GM18498 (cell line): ENCODE results near the gene RAD51B.

Experiments
- ATAC-seq: cut with Tn5 transposase; IDR thresholded peaks from one replicate; pipeline ENCODE4 v1.9.1; 2021; ENCODE audit warnings: mild to moderate bottlenecking, moderate library complexity; ENCODE audit not compliant: unreplicated experiment

The RAD51B gene

DNA sequence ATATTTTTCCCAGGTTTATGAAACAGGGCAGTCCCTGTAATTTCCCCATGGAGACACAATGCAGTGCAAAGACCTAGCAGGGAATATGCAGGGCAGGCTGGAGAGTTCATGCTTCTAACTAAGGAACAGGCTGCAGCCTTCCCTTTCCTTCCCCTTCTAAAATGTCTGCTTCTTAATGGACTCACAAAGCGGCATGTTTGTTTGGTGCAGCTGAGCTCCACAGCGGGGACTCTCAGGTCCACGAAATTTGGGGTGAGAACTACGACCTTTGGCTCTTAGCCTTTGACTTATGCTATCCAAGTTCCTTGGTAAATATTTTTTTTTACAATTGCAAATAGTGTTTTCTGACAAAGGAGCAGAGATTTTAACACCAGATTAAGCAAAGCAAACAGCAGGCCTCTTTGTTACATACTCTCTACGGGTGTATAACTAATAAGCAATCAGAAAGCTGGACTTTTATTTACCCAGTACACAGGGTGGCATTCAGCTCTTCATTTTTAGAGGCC, 649.7 kb downstream of the RAD51B start:
- no peak for ATAC-seq

DNA sequence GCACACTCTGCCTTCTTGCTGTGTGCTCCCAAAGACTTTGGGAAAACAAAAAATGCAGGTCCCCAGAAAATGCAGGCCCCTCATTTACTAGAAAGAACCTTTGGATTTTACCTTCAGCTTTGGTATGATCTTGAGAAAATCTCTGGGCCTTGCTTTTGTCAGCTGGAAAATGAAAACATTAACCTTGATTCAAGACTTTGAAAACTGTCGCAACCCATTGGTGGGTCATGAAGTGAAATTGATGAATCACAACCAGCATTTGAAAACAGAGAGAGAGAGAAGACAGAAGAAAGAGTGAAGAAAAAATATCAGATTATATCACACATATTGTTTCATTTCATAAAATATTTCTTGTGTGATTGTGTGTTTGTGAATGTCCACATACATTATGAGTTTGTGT, 650.8 kb downstream of the RAD51B start:
- no peak for ATAC-seq

DNA sequence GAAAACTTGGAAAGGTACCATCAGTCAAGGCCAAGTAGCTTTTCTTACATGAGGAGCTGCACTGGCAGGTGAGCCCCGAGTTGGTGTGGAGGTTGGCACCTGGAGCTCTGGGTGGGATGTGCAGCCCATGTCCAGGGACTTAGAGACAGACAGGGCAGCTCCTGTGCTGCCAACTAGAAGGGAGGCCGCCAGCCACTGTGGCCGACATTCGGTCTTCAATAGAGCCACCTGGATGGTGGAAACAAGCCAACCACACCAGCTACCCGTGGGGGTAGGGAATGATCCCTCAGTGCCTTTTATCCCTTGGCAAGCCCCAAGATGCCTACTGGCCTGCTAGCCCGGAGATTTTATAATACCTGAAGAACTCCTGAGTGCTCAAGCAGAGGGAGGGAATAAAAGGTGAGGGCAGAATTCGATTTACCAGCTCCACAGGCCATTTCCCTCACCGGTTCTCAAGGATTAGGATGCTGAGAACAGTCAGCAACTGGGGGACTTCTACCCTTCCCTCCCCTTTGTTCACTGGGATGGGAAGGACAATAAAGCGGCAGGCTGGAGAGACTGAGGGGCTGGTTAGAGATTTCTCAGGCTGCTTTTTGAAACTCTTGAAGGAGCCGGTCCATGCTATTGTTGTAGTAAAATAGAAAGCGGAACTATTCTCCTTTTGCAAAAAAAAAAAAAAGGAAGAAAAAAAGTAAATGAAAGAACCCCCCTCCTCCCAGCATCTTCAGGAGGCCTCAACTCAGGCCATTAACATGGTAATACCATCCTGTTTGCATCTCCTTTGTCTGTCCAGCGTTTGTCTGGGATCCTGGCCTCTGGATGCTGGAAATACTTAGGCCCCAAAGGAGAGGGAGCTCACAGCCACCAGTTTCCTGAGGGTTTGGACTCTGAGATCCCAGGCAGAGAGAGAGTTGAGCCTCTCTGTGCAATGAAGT, 651.7 kb downstream of the RAD51B start:
- peak; percentile 61 for ATAC-seq

DNA sequence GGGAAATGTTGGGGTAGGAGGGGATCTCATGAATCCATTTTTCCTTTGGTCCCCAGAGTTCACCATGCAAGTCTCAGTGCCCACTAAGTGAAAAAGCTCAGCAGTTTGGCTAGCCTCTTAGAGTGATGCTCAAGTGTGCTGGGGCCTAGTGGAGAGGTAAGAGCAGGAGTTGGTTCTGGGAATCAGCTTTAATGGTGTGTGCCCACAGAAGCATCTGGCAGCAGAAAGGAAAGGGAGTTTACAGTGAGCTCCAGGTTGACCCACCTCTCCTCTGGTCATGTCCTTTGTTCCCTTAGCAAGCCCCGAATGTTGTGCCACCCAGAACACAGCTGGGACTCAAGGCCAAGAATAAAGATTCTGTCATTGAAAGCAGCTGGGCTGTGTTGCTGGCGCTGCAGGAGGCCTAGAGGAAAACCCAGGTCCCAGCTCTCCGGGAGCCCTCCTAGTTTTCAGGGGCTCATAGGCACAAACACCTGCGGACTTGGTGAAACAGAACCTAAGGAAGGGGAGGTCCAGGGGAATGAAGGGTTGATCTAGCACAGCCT, 652.5 kb downstream of the RAD51B start:
- no peak for ATAC-seq

DNA sequence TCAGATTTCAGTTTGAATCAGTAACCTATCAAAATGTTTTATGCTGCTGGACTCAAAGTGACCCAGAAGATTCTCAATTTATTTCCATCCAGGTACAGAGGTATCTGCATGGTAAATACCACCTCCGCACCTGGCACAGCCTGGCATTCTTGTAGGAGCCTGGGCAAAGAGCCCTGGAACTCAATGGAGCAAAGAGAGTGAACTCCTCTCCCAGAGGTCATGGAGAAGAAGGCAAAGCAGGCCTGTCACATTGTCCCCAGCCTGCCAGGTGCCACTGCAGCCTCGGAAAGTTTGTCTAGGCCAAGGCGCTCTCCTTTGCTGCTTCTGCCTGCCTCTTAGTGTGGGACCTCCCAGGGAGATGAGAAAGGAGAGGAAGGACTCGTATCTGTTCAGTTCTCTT, 653.5 kb downstream of the RAD51B start:
- ATAC-seq = no peak

DNA sequence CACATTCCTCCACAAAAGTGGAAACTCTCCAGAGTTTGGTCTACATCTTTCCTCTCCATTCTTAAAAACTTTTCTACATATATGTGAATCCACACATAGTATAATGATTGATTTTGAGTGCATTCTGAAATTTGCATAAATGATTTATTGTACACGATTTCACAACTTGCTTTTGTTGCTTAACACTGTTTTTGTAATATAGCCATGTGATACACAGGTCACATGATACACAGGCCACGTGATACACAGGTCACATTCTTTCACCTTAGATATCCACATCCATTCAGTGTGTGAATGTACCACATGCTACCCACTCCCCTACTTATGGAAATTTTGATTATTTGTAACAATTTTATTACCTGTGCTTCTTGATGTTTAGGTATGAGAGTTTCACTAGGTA, 654.2 kb downstream of the RAD51B start:
- ATAC-seq = no peak

DNA sequence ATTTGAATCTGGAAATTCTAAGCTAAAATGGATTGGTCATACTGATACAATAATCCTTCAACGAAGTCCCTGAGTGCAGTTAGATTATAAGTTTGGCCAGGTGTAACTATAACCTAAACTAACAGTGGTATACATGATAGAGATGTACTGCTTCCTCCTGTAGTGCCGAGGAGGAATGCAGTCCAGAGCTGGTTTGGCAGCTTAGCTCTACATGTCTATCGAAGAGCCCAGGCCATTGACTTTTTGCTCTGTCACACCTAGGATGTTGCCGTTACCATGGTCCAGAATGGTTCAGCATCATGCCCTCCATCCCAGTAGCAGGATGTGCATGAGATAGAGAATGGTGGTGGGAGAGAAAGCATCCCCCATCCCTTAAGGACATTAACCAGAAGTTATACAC, 655.2 kb downstream of the RAD51B start:
- no peak for ATAC-seq

DNA sequence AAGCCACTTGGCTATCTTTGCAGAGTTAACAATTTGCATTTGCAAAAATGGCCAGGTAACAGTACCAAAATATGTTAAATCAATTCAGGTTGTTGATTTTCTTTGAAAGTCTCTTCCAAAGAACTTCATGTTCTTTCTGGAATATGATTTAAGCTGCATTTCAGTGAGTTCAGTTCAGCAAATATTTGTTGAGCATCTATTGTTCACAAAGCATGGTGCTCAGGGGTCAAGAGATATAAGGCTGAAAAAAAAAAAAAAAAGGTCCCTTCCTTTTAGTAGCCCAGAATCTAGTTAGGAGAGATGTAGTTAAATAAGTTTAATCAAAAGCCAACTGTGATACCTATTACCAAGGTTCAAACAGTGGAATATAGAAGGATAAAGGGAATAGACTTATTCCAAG, 656.2 kb downstream of the RAD51B start:
- ATAC-seq = no peak

DNA sequence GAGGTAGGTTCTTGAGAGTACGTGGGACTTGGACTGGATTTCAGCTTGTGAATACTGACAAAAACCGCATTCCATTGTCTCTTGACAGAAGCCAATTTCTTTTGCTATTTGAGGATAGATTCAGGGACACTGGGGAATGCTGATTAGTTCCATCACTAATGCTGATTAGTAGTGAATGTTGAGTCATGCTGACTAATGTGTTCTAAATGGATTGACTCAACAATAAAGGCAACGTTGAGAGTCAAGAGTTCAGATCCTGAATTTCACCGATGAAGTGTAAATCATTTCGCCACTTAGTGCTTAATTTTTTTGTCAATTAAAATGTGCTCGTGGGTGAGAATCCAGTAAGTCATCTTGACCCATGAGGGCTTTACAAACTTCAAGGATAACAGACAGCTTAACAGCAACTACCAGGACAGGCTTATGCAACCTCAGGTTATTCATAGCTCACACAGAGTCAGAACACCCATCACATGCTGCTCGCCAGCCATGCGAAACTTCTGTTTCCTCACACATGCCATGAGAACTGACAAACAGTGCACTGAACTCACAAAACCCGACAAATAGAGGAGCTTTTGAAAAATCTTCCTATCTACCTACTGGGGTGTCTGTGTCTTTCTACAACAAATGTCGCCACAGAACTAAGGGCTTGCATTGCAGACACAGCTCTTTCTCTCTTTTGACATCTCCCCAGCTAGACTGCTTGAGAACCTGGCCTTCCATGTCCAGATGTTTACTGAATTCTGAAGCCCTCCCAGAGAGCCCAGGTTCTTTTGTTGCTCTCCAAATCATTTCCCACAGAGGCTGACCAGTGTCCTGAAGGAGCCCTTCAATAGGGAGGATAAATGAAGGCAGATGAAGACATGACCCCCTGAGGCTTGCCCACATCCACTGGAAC, 656.9 kb downstream of the RAD51B start:
- ATAC-seq = peak; percentile 79

DNA sequence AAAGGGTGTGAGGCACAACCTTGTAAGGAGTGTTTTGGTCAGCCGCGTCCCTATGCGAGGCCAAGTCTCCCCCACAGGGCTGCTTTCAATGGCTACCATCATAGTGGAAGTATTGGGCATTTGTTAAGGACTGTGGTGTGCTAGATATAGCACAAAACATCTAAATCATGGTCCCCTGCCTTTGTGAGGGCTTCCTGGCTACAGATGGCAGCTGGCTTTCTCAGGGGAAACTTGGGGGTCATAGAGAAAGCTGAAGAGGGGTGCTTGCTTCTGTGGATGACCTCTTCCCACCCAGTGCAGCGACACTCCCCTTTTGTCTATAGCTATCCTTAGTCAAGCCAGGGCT, 657.5 kb downstream of the RAD51B start:
- peak; percentile 2 for ATAC-seq

DNA sequence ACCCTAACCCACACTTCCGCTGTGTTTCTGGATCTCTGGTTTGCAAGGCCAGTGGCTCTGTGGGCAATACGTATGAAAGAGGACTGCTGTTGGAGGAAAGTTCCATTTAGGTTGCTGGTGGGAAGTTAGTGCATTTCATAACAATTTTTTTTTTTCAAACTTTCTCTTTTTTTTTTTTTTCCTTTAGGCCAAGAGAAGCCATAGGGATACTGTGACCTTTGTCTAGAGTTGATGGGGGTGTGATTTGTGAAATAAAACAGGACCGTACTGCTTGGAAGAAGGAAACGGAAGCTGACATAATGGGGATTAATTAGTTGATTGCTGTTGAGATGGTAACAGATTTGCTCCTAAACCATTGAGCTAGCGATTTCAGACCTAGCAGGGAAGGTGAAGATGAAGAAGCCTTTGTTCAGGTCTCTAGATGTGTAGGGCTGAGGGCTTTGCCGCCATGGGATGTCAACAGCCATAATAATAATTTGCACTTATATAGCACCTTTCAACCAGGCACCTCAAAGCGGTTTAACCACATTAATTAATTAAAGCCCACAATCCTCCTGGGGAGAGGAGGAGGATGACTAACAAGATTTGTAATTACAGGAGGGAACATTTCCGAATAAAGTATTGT, 658.0 kb downstream of the RAD51B start:
- ATAC-seq = no peak

DNA sequence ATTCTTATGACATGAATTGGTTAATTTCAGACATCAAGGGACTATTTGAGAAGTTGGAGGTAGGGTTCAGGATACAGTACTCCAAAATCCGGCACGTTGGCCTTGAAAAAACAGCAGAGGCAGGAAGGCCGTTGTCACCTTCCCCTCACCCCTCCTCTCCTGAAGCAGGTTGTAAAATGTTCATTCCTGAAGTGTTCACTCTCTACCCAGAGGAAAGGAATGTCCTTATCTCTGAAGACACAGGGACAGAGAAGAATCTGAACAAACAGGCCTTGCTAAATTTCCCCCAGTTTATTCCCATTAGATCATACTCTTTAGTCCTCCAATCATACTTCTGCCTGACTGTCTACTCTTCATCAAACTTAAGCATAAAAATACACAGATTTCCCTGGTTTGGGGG, 659.7 kb downstream of the RAD51B start:
- ATAC-seq = no peak

DNA sequence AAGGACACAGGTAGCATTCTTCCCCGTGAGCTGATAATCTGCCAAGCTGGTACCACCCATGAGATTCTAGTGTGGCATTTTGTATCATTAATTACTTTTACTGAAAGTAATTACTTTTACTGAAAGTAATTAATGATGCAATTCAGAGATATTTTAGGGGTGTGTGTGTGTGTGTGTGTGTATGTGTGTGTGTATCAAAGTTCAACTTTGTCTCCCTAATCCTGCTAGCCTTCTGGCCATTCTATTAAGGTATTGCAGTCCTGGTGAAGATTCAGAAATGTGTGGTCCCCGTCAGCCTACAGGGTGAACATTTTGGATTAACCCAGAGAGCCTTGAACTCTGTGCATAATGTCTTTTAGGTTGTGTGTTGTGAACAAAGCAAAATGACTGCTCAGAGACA, 662.4 kb downstream of the RAD51B start:
- ATAC-seq = no peak

DNA sequence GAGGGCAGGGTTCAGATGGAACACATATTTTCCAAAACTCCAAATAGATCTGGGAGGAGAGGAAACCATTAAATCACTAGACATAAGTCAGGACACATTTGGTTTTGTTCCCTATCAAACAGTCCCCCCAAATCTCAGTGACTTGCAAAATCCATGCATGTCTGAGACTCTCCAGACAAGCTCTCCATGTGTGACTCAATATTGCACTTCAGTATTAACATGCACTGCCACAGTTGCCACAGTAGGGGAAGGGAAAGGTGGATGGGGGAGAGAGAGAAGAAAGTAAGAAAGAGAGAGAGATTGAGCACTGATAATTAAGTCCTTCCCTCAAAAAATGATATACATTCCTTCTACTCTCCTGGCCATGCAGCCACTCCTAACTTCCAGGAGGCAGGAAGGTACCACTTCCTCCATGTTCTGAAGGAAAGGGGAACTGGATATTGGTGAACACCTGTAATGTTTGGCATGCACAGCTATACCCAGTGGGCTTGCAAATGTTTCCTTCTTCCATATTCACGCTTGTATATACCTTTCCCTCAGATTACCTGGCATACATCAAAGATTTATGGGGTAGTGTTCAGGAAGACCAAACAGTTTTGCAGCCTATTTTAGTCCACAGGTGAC, 663.3 kb downstream of the RAD51B start:
- no peak for ATAC-seq

DNA sequence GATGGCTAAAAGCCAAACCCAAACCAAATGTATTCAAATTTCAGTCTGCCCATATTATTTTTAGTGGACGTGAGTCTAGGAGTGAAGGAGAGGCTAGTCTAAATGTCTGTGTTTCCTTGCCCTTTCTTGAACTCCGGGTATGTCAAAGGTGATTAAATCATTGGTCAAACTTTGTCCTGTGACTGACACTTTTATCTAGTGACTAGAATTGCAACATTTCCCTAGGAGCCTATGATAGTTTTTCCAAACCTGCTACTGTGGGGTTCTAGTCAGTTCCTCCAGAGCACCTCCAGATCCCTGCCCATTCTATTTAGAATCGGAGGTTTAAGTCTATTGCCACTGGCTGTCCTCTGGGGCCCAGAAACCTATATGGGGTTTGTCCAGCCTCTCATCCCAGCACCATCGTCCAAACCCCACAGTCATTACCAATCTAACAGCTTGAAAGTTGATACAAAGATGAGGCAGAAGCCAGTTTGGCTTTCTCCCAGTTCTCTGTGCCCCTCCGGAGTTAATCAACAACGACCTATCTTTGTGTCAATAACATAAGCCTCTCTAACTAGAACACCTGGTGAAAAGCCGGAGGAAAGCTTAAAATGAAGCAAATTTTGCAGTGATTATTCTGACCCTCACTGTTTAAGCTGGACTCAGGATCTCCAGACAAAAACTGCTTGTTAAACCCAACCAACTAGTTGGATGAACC, 666.6 kb downstream of the RAD51B start:
- no peak for ATAC-seq

DNA sequence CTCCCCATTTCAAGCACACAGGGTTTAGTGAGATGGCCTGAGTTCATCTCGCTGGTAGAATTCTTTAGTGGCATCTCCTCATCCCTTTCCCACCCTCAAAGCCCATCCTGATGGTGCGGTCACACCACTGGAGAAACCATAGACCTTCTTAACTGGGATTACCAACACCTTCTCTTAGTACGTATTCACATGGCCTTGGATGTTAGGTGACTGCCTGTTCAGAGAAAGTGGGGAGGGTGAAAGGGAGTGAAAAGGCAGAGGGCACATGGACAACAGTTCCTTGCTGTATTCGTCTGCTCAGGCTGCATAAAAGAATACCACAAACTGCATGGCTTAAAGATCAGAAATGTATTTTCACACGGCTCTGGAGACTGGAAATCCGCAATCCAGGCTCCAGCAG, 667.2 kb downstream of the RAD51B start:
- no peak for ATAC-seq

DNA sequence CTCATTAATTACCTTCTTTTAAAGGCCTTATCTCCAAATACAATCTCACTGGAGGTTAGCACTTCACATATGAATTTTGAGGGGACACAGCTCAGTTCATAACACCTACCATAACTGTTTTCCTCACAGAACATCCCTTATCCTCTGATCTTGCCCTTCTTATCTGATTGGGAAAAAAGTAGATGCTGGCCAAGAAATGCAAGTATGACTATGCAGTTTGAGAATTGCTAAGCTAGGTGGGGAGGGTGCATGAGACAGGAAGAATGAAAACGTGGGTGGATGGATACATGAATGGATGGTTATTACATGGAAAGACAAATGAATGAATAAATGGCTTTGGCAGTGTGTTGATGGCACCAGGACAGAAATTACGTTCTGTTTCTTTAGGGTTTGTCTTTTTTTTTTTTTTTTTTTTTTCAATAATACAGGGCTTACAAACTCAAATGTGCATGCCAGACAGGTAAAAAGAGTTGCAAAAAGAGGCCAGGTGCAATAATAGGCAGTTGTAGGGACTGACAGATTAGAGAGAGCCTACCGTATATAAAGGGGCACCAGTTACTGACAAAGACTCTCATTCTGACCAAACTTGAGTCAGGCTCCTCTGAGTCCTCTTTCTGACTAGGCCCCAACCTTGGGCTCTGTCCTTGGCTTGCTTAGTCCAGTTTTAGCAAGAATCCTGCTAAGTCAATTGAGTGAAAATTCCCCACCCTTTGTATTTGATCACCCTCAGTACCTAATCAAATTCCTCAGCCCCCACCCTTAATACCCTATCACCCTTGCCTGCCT, 668.4 kb downstream of the RAD51B start:
- ATAC-seq = no peak

DNA sequence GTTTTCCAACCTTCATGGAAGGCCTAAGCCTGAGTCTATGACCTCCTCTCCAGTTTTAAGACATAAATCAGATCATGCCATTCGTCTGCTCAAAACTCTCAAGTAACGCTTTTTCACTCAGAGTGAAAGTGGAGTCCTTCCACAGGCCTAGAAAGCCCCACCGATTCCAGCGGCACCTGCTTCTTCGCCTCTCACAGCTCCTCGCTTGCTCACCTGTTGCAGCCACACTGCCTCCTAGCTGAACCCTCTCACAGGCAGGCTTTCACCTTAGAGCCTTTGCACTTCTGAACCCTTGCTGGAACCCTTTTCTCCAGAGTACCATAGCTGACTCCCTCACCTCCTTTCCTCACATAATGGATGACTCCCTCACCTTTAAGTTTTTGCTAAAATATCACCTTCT, 672.2 kb downstream of the RAD51B start:
- ATAC-seq = no peak
